Measurements from ENCODE around the gene CCL2.

Gene CCL2

DNA sequence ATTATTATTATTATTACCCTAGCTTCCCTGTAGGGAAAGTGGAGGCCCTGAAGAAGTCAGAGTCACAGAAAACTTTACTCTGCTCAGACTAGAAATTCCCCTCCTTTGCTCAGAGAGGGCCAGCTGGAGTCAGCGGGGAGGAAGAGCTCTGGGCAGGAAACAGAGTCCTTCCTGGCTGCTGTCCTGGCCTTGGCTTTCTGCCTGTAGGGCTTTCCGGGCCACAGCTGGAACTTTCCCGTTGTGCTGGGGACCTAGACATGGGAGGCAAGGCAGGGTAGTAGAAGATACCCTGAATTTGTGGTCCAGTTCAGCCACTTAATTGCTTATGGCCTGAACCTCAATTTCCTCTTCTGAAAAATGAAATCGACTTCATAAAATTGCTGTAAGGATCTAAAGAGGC is 14.0 kb upstream of the CCL2 start:
- no peak for DNase-seq (ENCODE audit: low read depth)

DNA sequence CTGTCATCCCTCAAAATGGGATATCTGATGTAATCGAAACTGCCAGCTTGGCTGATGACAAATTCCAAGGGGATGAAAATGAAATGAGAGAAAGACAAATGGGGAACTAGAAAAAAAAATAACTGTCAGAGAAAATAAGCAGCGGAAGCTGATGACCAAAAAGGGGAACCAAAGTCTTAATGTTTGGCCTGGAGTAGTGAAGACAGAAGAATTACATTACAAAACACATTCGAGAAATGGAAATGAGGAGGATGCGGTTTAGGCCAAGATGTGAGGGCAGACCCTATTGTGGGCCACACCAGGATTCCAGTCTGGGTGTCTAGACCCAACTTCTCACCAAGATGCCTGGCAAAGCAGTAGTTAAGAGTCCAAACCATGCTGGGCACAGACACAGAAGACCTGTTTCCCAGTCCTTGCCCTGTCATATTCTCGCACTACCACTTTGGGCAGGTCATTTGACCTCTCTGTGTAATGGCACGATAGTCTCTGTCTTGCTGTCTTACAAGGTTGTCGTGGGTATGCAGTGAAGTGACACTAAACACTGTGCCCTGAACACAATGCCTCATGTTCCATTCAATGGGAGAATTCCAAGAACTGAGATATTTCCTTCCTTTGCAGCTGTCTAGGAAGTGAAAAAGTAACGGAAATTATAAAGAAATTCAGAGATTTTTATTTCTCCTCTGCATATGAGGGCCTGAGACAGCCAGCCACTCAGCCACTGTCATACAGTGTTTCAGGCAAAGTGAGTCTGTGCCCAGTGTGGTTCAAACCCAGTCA is 12.3 kb upstream of the CCL2 start:
- no peak for DNase-seq (ENCODE audit: low read depth)

DNA sequence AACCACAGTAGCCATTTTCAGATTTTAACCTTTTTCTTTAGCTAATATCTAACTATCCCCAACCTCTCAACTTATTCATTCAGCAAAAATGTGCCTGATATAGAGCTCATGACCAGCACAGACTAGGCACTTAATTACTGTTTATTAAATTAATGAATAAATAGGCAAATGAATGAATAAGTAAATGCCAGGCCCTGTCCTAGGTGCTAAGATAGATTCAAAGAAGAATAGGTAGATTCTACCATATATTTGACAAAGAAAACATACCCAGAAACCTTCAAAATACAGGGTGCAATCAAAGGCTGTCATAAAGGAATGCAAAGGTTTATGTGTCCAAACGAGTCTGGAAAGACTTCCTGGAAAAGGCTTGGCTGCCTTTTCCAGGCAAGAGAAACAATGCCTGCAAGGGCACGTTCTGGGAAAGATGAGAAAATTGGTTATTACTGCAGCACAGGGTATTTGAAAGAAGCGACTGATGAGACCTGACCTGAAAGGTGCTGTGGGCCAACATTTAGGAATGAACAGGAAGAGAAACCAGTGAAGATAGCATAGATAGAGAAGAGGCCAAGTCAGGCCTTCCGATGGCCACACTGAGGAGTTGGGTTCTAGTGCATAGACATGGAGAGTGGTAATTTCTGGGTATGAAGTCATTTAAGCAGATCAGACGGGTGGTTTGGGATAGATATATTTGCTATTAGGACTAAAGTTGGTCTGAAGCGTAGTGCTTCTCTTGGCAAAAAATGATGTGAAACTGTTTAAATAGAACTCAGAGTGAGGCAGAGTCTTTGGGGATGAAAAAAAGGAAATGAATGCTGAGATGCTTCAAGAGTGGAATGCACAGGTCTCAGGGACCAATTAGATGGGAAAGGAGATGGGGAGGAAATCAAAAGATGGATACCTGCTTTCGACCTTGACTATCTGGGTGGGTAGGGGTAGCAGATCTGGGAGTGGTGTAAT is 11.4 kb upstream of the CCL2 start:
- DNase-seq (ENCODE audit: low read depth), result no peak

DNA sequence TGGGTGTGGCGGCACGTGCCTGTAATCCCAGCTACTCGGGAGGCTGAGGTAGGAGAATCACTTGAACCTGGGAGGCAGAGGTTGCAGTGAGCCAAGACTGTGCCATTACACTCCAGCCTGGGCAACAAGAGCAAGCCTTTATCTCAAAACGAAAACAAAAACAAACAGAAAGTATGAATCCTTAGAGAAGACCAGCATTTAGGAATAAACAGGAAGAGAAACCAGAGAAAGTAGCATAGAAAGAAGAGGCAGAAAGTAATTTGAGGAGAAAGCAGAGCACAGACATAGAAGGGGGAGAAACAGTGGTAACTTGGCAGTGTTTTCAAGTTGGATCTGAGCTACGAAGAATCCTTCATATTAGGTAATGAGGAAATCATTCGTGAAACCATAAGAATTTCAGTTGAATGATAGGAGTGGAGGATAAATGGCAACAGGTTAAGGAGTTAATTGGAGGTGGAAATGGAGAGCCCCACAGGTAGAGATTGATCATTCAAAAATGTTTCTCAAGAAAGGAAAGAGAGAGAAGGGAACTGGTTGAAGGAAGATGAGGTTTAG is 9.7 kb upstream of the CCL2 start:
- DNase-seq (ENCODE audit: low read depth), result no peak

DNA sequence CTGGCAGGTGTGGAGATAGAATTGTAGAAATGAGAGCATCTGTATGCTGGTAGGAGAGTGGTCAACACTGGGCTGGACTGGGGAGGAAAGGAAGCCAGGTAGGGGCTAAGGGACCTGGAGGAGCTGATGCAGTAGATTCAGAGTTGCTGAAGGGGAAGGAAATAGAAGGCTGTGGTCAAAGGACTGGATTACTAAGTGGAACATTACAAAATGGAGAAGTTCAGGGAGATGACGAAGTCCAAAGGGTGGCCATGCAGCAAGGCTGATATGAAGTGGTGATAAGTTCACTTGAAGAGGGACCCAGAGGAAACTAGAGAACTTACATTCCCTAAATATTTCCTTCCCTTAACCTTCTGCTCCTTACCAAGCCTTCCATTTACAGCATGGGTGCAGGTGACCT is 8.6 kb upstream of the CCL2 start:
- DNase-seq (ENCODE audit: low read depth), result no peak

DNA sequence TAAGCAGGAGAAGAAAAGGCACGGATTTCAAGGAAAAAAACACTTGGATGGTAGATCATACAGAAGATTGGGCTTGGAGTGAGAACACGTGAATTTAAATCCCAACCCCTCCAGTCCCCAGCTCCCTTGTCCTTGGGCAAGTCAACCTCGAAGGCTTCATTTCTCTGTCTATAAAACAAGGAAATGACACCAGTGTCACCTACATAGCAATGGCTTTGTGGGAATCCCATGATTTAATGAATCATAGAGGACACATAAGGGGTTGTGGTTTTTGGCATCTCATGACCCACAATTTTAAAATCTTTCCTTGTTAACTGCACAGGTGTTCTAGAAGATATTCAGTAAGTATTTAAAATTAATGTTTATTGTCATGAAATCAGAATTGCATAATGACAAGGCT is 8.2 kb upstream of the CCL2 start:
- DNase-seq (ENCODE audit: low read depth), result no peak

DNA sequence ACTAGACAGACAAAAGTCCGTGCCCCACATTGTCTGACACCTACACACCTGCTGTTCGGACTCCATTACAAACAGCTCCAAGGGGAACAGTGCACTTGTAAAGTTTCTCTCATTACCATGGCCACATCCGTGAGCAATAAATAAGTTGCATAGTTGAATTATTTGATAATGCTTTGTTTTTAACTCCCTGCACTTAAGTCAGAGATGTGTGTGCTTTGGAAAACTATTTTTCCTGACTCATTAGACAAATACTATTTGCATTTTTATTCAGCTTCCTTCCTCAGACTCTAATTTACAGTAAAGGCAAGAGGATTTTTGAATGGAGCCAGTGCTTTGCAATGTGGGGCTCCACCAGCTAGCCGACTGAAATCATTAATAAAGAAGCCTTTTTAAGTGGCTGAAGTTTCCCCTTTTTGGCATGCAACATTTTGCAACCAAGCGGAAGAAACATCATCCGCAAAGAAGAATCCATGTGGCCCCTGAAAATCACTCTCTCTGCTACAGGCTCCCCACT is 6.5 kb upstream of the CCL2 start:
- peak; percentile 23 for DNase-seq (ENCODE audit: low read depth)

DNA sequence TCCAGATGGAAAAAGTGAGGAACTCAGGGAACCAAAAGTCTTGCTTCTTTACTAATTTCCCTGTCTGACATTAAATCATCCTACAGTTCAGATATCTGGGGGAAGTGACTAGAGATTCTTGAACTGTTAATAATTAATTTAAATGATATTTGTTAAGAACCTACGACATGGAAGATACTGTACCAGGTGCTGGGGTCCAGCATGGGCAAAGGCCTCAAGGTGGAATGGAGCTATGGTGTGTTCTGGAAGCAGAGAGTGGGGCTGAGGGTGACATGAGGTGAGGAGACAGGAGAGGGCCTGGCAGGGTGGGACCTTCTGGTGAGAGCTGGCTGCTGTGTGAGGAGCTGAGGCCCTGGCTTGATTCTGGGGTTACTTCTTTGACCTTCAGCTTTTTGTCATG is 6.0 kb upstream of the CCL2 start:
- DNase-seq (ENCODE audit: low read depth), result no peak

DNA sequence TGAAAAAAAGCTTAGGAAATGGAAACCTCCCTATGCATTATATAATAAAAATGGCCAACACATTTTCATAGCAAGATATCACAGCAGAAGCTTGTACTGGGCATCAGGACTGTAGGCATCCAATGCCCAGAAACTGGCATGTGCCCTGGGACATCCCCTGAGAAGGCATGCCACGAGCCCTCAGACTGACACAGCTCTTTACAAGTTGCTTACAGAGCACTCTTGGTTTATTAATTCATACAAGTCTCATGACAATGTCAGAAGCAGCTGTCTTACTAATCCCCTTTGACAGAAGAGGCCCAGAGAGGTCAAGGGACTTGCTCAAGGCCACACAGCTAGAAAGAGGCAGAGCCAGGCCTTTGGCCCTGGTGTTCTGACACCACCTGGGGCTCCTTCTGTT is 5.6 kb upstream of the CCL2 start:
- no peak for DNase-seq (ENCODE audit: low read depth)

DNA sequence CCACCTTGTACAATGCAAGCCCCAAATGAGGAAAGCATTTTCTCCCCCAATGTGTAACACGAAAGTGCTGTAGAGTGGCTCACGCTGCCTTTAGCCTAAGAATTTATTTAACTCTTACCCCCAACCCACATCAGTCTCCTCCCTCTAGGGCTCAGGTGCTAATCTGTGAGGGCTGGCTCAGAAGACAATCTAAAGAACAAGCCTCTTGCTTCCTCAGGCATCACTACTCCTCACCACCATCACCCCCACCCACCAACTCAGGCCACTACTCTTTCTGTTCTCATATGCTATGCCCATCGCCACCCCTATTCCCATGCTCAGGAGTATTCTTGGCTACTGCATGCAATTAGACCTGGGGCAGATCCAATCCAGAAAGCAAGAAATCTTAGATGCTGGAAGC is 3.9 kb upstream of the CCL2 start:
- DNase-seq (ENCODE audit: low read depth), result no peak

DNA sequence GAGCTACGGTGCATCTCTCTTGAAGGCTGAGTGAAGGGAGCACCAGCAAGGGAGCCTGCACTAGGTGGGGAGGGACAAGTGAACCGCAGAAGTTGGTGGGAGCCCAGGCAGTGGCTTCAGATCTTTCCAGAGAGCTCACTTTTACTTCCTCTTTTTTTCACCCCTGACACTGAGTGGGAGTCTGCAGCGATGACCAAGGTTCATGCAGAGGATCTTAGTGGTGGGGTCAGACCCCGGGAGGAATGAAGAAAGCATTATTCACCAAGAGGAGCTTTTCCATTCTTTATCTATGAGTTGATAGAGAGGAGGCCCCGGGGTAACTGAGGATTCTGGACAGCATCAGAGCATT is 3.0 kb upstream of the CCL2 start:
- DNase-seq (ENCODE audit: low read depth), result peak; percentile 45

DNA sequence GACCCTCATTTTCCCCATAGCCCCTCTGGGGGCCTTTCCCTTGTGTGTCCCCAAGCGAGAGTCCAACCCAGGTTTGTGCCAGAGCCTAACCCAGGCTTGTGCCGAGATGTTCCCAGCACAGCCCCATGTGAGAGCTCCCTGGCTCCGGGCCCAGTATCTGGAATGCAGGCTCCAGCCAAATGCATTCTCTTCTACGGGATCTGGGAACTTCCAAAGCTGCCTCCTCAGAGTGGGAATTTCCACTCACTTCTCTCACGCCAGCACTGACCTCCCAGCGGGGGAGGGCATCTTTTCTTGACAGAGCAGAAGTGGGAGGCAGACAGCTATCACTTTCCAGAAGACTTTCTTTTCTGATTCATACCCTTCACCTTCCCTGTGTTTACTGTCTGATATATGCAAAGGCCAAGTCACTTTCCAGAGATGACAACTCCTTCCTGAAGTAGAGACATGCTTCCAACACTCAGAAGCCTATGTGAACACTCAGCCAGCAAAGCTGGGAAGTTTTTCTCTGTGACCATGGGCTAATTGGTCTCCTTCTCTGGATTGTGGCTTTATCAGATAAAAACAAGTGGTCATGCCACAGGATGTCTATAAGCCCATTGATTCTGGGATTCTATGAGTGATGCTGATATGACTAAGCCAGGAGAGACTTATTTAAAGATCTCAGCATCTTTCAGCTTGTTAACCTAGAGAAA is 2.5 kb upstream of the CCL2 start:
- DNase-seq (ENCODE audit: low read depth), result peak; percentile 61

DNA sequence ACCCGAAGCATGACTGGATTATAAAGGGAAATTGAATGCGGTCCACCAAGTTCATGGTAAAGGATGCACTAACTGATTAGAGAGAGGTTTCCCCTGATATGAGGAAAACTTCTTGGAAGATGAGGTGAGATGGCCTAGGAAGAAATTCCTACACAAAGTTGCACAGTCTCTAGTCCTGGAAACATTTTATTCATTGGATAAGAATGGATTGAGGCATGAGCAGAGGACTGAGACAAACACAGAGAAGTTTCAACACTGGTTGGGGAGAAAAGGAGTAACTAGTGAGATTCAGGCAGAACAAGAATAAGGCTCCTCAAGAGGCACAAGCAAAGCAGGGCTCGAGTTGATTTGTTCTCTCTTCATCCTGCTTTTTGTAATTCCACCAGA is 2.0 kb upstream of the CCL2 start:
- no peak for DNase-seq (ENCODE audit: low read depth)

DNA sequence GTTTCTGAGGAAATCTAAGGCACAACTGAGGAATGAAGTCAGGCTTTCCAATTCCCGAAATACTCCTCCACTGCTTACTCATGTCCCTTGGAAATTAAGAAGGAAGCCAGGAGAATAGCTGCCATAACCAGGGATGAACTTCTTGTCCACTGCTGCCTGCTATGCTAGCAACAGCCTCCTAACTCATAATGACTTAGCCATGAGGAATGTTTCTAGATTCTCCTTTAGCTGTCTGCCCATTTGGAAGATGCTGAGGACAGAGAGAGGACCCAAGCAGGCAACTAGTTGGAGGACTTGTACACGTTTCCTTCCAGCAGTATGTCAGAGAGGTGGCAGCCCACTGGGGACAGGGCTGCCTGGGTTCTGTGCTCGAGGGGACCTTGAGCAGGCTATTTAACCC is 939 bp upstream of the CCL2 start:
- peak; percentile 31 for DNase-seq (ENCODE audit: low read depth)

DNA sequence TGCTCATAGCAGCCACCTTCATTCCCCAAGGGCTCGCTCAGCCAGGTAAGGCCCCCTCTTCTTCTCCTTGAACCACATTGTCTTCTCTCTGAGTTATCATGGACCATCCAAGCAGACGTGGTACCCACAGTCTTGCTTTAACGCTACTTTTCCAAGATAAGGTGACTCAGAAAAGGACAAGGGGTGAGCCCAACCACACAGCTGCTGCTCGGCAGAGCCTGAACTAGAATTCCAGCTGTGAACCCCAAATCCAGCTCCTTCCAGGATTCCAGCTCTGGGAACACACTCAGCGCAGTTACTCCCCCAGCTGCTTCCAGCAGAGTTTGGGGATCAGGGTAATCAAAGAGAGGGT is 272 bp downstream of the CCL2 start:
- DNase-seq (ENCODE audit: low read depth), result no peak

DNA sequence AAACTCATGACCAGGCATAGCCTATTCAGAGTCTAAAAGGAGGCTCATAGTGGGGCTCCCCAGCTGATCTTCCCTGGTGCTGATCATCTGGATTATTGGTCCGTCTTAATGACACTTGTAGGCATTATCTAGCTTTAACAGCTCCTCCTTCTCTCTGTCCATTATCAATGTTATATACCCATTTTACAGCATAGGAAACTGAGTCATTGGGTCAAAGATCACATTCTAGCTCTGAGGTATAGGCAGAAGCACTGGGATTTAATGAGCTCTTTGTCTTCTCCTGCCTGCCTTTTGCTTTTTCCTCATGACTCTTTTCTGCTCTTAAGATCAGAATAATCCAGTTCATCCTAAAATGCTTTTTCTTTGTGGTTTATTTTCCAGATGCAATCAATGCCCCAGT is 756 bp downstream of the CCL2 start:
- DNase-seq (ENCODE audit: low read depth), result no peak

DNA sequence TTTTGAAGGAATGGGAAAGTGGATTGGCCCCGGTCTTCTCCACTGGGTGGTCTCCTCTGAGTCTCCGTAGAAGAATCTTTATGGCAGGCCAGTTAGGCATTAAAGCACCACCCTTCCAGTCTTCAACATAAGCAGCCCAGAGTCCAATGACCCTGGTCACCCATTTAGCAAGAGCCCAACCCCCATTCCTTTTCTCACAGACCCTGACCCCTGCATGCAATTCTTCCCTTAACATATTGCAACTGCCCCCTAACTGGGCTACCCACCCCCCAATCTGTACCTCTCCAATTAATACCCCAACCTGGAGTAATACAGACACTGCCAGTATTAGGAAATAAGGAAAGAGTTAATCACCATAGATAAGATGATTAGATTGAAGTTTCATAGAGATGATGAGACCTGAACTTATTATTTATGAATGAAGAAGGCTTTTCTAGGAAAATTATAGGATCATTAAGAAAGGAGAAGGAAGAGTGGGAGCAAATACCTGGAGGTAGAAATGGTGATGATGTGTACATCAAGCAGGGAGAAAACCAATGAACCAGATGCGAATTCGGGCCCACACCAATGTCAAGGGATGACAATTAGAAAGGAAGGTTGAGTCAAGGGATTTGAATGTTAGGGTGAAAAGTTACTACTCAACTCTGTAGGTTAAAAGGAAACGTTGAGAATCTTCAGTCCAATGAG is 2.4 kb downstream of the CCL2 start:
- DNase-seq (ENCODE audit: low read depth), result no peak

DNA sequence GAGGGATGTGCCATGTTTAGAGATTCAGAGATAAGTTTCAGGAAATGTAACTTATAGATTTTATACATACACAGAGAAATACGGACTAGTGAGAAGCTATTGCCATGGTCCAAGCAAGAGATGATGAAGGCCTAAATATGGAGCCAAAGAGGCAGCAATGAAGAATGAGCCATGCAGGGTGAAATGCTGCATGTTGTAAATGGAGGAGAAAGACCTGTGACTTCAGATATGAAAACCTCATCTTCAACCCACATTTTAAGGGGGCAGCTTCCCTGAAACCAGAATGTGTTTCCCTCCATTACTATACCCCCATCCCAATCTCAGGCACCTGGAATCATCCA is 2.9 kb downstream of the CCL2 start:
- DNase-seq (ENCODE audit: low read depth), result no peak

DNA sequence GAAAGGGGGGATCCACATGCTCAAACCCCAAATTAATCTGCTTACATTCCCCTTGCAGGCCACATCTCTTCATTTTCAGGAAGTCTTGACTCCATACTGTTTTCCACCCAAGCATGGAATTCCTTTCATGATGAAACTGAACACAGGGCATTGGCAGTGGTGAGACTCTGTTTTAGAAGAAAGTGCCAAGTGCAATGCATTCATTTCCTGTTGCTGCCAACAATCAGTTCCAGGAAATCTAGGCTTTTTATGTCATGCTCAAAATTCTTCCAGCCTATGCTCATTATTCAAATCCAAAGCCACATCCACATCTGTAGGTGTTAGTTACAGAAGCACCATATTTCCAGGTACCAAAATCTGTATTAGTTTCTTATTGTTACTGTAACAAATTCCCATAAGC is 4.1 kb downstream of the CCL2 start:
- DNase-seq (ENCODE audit: low read depth), result no peak

DNA sequence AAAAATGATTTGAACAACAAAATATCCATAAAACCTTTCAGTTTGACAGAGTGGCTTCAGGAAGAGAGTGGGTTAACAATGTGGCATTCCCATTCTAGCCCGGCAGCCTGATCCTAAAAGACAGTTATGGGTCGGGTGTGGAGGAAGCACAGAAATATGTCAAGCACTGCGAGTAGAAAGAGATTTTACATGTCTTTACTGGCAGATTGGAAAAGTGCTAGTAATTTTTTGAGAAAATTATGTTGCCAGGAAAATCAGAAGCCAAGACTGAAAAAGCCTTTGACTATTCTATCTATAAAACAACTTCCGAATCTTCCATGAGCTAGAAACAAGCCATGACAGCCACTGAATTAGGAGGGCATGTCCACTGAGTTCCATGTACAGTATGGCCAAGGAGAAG is 5.8 kb downstream of the CCL2 start:
- no peak for DNase-seq (ENCODE audit: low read depth)

DNA sequence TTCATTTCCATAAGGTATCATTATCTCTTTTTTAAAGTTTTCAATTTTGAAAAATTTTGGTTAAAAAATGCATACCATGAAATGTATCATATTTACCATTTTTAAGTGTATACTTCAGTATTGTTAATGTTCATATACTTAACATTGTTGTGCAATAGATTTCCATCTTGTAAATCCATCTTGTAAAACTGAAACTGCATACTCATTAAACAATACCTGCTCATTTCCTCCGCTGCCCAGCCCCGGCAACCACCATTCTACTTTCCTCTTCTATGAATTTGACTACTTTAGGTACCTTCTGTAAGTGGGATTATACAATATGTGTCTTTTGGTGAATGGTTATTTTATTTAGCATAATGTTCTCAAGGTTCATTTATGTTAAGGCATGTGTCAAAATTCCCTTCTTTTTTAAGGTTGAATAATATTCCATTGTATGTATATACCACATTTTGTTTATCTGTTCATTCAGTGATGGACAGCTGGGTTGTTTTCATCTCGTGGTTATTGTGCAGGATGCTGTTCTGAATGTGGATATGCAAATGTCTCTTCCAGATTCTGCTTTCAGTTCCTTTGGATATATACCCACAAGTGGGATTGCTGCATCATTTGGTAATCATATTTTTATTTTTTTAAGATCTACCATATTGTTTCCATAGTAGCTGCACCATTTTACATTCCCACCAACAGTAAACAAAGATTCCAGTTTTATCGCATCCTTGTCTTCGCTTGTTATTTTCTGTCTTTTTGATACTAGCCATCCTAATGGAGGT is 6.7 kb downstream of the CCL2 start:
- DNase-seq (ENCODE audit: low read depth), result no peak
